ENCODE results near the gene LARP1B. TPM values are rescaled to one million over a fixed set of nuclear protein-coding genes. Genes with fewer than 3 reads are reported as not detected.

The LARP1B gene
- total RNA-seq, 1 experiment from 2014 or later = 42.9 TPM

GRCh38 chr4:128225148-128225547 is 164.0 kb downstream of the LARP1B start:
- Histone ChIP-seq H3K27ac (ENCODE audit: insufficient read length, low read depth, low read length) (no peak overlapping the region), H2BK12ac (ENCODE audit: insufficient read length, low read depth, low read length) (no peak overlapping the region), H4K5ac (ENCODE audit: insufficient read length, low read depth, low read length) (no peak overlapping the region), H3K23ac (ENCODE audit: insufficient read length, low read depth, low read length) (no peak overlapping the region), H4K20me1 (ENCODE audit: control insufficient read depth, insufficient read depth, insufficient read length) (no peaks in the 10 kb centered on the region), H3K9me3 (ENCODE audit: control insufficient read depth, low read depth, low read length) (no peaks in the 10 kb centered on the region), H3K79me1 (ENCODE audit: insufficient read depth, low read depth, low read length, poor library complexity, severe bottlenecking) (no peaks in the 10 kb centered on the region), H3K4ac (ENCODE audit: low read depth, low read length) (no peak overlapping the region), H4K91ac (ENCODE audit: insufficient read length, low read depth, low read length) (no peak overlapping the region), H3K56ac (ENCODE audit: insufficient read length, low read depth, low read length) (no peak overlapping the region), H2AFZ (ENCODE audit: low read length) (no peak overlapping the region), H3K9ac (ENCODE audit: extremely low read depth, insufficient read length, low read length) (no peak overlapping the region), H2BK20ac (ENCODE audit: low read depth, low read length, poor library complexity, severe bottlenecking) (no peak overlapping the region), H3K18ac (ENCODE audit: insufficient read length, low read depth, low read length) (no peak overlapping the region), H3T11ph (ENCODE audit: low read length) (no peak overlapping the region), H2BK120ac (ENCODE audit: low read depth, low read length, poor library complexity, severe bottlenecking) (no peak overlapping the region), H3K4me1 (ENCODE audit: insufficient read depth, low read length) (no peaks in the 10 kb centered on the region), H3K14ac (ENCODE audit: insufficient read depth, low read length) (no peak overlapping the region), H3K4me2 (ENCODE audit: insufficient read depth, insufficient read length, low read length) (no peak overlapping the region), H4K8ac (replicated peaks; ENCODE audit: insufficient read length, low read depth, low read length) (no peak overlapping the region), H3K79me2 (ENCODE audit: insufficient read depth, low read length) (no peaks in the 10 kb centered on the region), H2AK5ac (ENCODE audit: insufficient read length, low read length) (no peak overlapping the region), H3K27me3 (ENCODE audit: insufficient read depth, low read length) (no peaks in the 10 kb centered on the region), H2BK5ac (ENCODE audit: insufficient read length, low read length) (no peak overlapping the region), H2BK15ac (ENCODE audit: low read depth, low read length) (no peak overlapping the region), H3K23me2 (ENCODE audit: insufficient read length, low read depth, low read length, poor library complexity, severe bottlenecking) (no peaks in the 10 kb centered on the region)
- no peaks in the 10 kb centered on the region; a peak in 1 of 4 replicates for H3K4me1 Mint-ChIP-seq
- no peaks in the 10 kb centered on the region for H3K27me3 Mint-ChIP-seq (ENCODE audit: low read depth)
- no CpG with 5 or more reads among the region's 2 CpGs for WGBS (ENCODE audit: extremely low coverage, insufficient read length, low lambda C conversion rate)
- no peak overlapping the region for H3K4me3 Mint-ChIP-seq
- TF ChIP-seq, protein P1, sequence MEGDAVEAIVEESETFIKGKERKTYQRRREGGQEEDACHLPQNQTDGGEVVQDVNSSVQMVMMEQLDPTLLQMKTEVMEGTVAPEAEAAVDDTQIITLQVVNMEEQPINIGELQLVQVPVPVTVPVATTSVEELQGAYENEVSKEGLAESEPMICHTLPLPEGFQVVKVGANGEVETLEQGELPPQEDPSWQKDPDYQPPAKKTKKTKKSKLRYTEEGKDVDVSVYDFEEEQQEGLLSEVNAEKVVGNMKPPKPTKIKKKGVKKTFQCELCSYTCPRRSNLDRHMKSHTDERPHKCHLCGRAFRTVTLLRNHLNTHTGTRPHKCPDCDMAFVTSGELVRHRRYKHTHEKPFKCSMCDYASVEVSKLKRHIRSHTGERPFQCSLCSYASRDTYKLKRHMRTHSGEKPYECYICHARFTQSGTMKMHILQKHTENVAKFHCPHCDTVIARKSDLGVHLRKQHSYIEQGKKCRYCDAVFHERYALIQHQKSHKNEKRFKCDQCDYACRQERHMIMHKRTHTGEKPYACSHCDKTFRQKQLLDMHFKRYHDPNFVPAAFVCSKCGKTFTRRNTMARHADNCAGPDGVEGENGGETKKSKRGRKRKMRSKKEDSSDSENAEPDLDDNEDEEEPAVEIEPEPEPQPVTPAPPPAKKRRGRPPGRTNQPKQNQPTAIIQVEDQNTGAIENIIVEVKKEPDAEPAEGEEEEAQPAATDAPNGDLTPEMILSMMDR (conservative IDR thresholded peaks at IDR 0.05) = no peak
- H3K36me3 Mint-ChIP-seq (ENCODE audit: insufficient read depth in 1 of 3, low read depth in 3 of 3) = no peaks in the 10 kb centered on the region; a peak in 1 of 7 replicates
- peaks cover 0 to 4% of the 10 kb centered on the region in 2 experiments; a peak in 4 of 5 replicates for H3K9me3 Mint-ChIP-seq
- no peak for DNase-seq
- H3K27ac Mint-ChIP-seq = no peak overlapping the region

Data from H9 (cell line).